DND-41 (cell line): ENCODE data around the gene VEGFC.

Experiments
- EZH2 ChIP-seq: IDR thresholded peaks from 3 replicates; pipeline ENCODE4 v1.6.1; 2012; ENCODE audit warnings: borderline replicate concordance, low read depth, mild to moderate bottlenecking, moderate library complexity, low read length, inconsistent platforms; ENCODE audit not compliant: severe bottlenecking
- TF ChIP-seq, protein P1 (sequence below): IDR thresholded peaks from 2 replicates; pipeline ENCODE4 v1.5.1; 2012; ENCODE audit warnings: borderline replicate concordance, low read length, moderate library complexity, mild to moderate bottlenecking; ENCODE audit not compliant: poor library complexity, severe bottlenecking; ENCODE audit errors: extremely low read depth

DNA sequence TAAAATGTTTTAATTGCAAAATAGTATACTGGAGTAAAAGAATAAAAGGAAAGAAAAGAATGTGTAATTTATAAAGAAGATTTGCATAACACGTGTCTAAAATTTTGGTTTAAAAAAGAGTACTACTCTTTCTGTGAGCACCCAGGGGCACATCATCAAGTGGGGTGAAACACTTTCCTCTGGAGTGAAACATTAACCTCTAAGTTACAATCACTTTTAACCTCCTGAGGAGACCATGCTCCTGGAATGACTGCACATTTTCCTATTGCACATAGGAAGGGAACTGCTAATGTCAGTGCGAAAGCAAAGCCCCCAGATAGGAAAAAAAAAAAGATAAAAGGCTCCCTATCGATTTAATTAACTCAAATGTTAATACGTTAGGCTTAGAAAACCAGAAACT is 13.3 kb downstream of the VEGFC start:
- no peak for TF ChIP-seq EZH2
- TF ChIP-seq, protein P1, sequence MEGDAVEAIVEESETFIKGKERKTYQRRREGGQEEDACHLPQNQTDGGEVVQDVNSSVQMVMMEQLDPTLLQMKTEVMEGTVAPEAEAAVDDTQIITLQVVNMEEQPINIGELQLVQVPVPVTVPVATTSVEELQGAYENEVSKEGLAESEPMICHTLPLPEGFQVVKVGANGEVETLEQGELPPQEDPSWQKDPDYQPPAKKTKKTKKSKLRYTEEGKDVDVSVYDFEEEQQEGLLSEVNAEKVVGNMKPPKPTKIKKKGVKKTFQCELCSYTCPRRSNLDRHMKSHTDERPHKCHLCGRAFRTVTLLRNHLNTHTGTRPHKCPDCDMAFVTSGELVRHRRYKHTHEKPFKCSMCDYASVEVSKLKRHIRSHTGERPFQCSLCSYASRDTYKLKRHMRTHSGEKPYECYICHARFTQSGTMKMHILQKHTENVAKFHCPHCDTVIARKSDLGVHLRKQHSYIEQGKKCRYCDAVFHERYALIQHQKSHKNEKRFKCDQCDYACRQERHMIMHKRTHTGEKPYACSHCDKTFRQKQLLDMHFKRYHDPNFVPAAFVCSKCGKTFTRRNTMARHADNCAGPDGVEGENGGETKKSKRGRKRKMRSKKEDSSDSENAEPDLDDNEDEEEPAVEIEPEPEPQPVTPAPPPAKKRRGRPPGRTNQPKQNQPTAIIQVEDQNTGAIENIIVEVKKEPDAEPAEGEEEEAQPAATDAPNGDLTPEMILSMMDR: no peak
